ENCODE measurements around the gene UBE4B. TPM values are rescaled to one million over a fixed set of nuclear protein-coding genes. Genes with fewer than 3 reads are reported as not detected.

Gene UBE4B
- total RNA-seq, 1 donor from 2014 or later = 47.1 TPM

- Histone ChIP-seq H3K36me3 (ENCODE audit: control insufficient read depth, insufficient read depth, low read length) (no peaks in the 10 kb centered on the region), H3K4me3 (ENCODE audit: low read depth, low read length) (no peak overlapping the region), H3K27me3 (ENCODE audit: control insufficient read depth, insufficient read depth, low read length) (no peaks in the 10 kb centered on the region)
- no peak for TF ChIP-seq CTCF (IDR thresholded peaks at IDR 0.05; ENCODE audit: insufficient read depth, low read length, poor library complexity, severe bottlenecking)
- no peak for DNase-seq (ENCODE audit: low read depth)
These were observed 24.6 kb downstream of the UBE4B start for GRCh38 chr1:10057343-10057742.

GRCh38 chr1:10057796-10058195 lies 25.0 kb downstream of the UBE4B start:
- H3K36me3 ChIP-seq (ENCODE audit: control insufficient read depth, insufficient read depth, low read length) = no peaks in the 10 kb centered on the region
- no peak overlapping the region for H3K4me3 ChIP-seq (ENCODE audit: low read depth, low read length)
- no peaks in the 10 kb centered on the region for H3K27me3 ChIP-seq (ENCODE audit: control insufficient read depth, insufficient read depth, low read length)
- DNase-seq (ENCODE audit: low read depth) = no peak
- TF ChIP-seq CTCF (IDR thresholded peaks at IDR 0.05; ENCODE audit: insufficient read depth, low read length, poor library complexity, severe bottlenecking) = no peak

GRCh38 chr1:10059342-10059718 lies 26.6 kb downstream of the UBE4B start:
- no peaks in the 10 kb centered on the region for H3K36me3 ChIP-seq (ENCODE audit: control insufficient read depth, insufficient read depth, low read length)
- no peak for DNase-seq (ENCODE audit: low read depth)
- H3K27me3 ChIP-seq (ENCODE audit: control insufficient read depth, insufficient read depth, low read length) = no peaks in the 10 kb centered on the region
- no peak for TF ChIP-seq CTCF (IDR thresholded peaks at IDR 0.05; ENCODE audit: insufficient read depth, low read length, poor library complexity, severe bottlenecking)
- H3K4me3 ChIP-seq (ENCODE audit: low read depth, low read length) = no peak overlapping the region

GRCh38 chr1:10060311-10061100 lies 27.7 kb downstream of the UBE4B start:
- no peak for DNase-seq (ENCODE audit: low read depth)
- Histone ChIP-seq H3K27me3 (ENCODE audit: control insufficient read depth, insufficient read depth, low read length) (no peaks in the 10 kb centered on the region), H3K4me3 (ENCODE audit: low read depth, low read length) (no peak overlapping the region), H3K36me3 (ENCODE audit: control insufficient read depth, insufficient read depth, low read length) (no peaks in the 10 kb centered on the region)
- TF ChIP-seq CTCF (IDR thresholded peaks at IDR 0.05; ENCODE audit: insufficient read depth, low read length, poor library complexity, severe bottlenecking) = no peak

GRCh38 chr1:10061276-10061675 lies 28.5 kb downstream of the UBE4B start:
- TF ChIP-seq CTCF (IDR thresholded peaks at IDR 0.05; ENCODE audit: insufficient read depth, low read length, poor library complexity, severe bottlenecking) = no peak
- no peak overlapping the region for H3K4me3 ChIP-seq (ENCODE audit: low read depth, low read length)
- no peaks in the 10 kb centered on the region for H3K36me3 ChIP-seq (ENCODE audit: control insufficient read depth, insufficient read depth, low read length)
- no peaks in the 10 kb centered on the region for H3K27me3 ChIP-seq (ENCODE audit: control insufficient read depth, insufficient read depth, low read length)
- DNase-seq (ENCODE audit: low read depth) = no peak

GRCh38 chr1:10063878-10064277 lies 31.1 kb downstream of the UBE4B start:
- Histone ChIP-seq H3K27me3 (ENCODE audit: control insufficient read depth, insufficient read depth, low read length) (no peaks in the 10 kb centered on the region), H3K36me3 (ENCODE audit: control insufficient read depth, insufficient read depth, low read length) (no peaks in the 10 kb centered on the region), H3K4me3 (ENCODE audit: low read depth, low read length) (no peak overlapping the region)
- TF ChIP-seq CTCF (IDR thresholded peaks at IDR 0.05; ENCODE audit: insufficient read depth, low read length, poor library complexity, severe bottlenecking) = no peak
- no peak for DNase-seq (ENCODE audit: low read depth)
